Measurements from ENCODE around the gene NSD1.

- TF ChIP-seq POLR2A (IDR thresholded peaks at IDR 0.05; ENCODE audit: low read depth, low read length) (no peak), CHD1 (IDR thresholded peaks at IDR 0.05; ENCODE audit: low read depth, low read length) (no peak), ELK1 (IDR thresholded peaks at IDR 0.05; ENCODE audit: borderline replicate concordance, low read depth, low read length) (no peak)
- TF ChIP-seq, protein P1, sequence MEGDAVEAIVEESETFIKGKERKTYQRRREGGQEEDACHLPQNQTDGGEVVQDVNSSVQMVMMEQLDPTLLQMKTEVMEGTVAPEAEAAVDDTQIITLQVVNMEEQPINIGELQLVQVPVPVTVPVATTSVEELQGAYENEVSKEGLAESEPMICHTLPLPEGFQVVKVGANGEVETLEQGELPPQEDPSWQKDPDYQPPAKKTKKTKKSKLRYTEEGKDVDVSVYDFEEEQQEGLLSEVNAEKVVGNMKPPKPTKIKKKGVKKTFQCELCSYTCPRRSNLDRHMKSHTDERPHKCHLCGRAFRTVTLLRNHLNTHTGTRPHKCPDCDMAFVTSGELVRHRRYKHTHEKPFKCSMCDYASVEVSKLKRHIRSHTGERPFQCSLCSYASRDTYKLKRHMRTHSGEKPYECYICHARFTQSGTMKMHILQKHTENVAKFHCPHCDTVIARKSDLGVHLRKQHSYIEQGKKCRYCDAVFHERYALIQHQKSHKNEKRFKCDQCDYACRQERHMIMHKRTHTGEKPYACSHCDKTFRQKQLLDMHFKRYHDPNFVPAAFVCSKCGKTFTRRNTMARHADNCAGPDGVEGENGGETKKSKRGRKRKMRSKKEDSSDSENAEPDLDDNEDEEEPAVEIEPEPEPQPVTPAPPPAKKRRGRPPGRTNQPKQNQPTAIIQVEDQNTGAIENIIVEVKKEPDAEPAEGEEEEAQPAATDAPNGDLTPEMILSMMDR (conservative IDR thresholded peaks at IDR 0.05; ENCODE audit: low read depth, low read length): no peak
Observed at GRCh38 chr5:177109810-177110209, 23.8 kb upstream of the NSD1 start.

All from IMR-90 (cell line).